CD4-positive, alpha-beta T cell (primary cell): ENCODE data around the gene PEAR1. TPM values are rescaled to one million over a fixed set of nuclear protein-coding genes. Genes with fewer than 3 reads are reported as not detected.

ENCODE experiments used
- ATAC-seq: fragments of 200-7000 bp; cut with Tn5 transposase; one replicate; pipeline ENCODE4 v1.10.0; 2022; ENCODE audit warnings: mild to moderate bottlenecking; ENCODE audit not compliant: poor library complexity
- CTCF ChIA-PET: fragments of 350-600 bp; sonication (Branson Sonifier 250); formaldehyde crosslinking; loops from one replicate; lab custom pipeline; 2021; ENCODE audit warnings: antibody characterized with exemption, inconsistent platforms; lab: Charles Lee
- POLR2A ChIA-PET: fragments of 350-600 bp; sonication (Branson Sonifier 250); formaldehyde crosslinking; loops from one replicate; lab custom pipeline; 2021; ENCODE audit warnings: antibody characterized with exemption, inconsistent platforms; lab: Charles Lee
- DNase-seq, 14 experiments: peaks; one replicate each; pipeline ENCODE4 v3.0.0-alpha.2; 2013 to 2020; ENCODE audit warnings: mixed read lengths in 2 of 14
- H3K27ac ChIP-seq, 2 donors: one replicate each; pipeline versions ENCODE4 v1.5.1 to v1.7.0; 2013; ENCODE audit warnings: low read length in 2 of 2, low read depth in 1 of 2, mild to moderate bottlenecking in 1 of 2
- H3K27me3 ChIP-seq, 2 experiments: 1 replicate in 1 of 2; 2 replicates in 1 of 2; pipeline versions ENCODE4 v1.6.1 to v1.7.0; 2013; ENCODE audit warnings: low read length in 2 of 2, control low read depth in 1 of 2, mild to moderate bottlenecking in 1 of 2, moderate library complexity in 1 of 2; ENCODE audit not compliant: insufficient read depth in 2 of 2, control insufficient read depth in 1 of 2
- H3K36me3 ChIP-seq: one replicate; pipeline ENCODE4 v1.6.1; 2013; ENCODE audit warnings: low read length, control low read depth; ENCODE audit not compliant: insufficient read depth
- H3K4me1 ChIP-seq: one replicate; pipeline ENCODE4 v1.6.1; 2013; ENCODE audit warnings: low read length, control low read depth; ENCODE audit not compliant: insufficient read depth
- H3K4me3 ChIP-seq: one replicate; pipeline ENCODE4 v1.5.1; 2013; ENCODE audit warnings: mild to moderate bottlenecking, low read length, moderate library complexity
- H3K9me3 ChIP-seq, 2 experiments: 1 replicate in 1 of 2; 2 replicates in 1 of 2; pipeline versions ENCODE4 v1.6.1 to v1.7.0; 2013; ENCODE audit warnings: low read length in 2 of 2, mild to moderate bottlenecking in 2 of 2, control low read depth in 1 of 2, moderate library complexity in 1 of 2; ENCODE audit not compliant: control insufficient read depth in 1 of 2, insufficient read depth in 1 of 2
- H3K27ac Mint-ChIP-seq: one replicate; pipeline ENCODE4 v1.8.0; 2020; ENCODE audit warnings: mixed read lengths
- H3K27me3 Mint-ChIP-seq: one replicate; pipeline ENCODE4 v1.8.0; 2021; ENCODE audit warnings: mixed read lengths
- H3K36me3 Mint-ChIP-seq: one replicate; pipeline ENCODE4 v1.8.0; 2021; ENCODE audit warnings: low read depth, mixed read lengths
- H3K4me1 Mint-ChIP-seq: one replicate; pipeline ENCODE4 v1.8.0; 2021; ENCODE audit warnings: low read depth, mixed read lengths
- H3K4me3 Mint-ChIP-seq: one replicate; pipeline ENCODE4 v1.8.0; 2020; ENCODE audit warnings: mild to moderate bottlenecking, mixed read lengths
- H3K9me3 Mint-ChIP-seq: one replicate; pipeline ENCODE4 v1.8.0; 2020; ENCODE audit warnings: mixed read lengths
- CTCF ChIP-seq: fragments of 200-600 bp; IDR thresholded peaks from one replicate; pipeline ENCODE4 v1.8.0; 2022; ENCODE audit warnings: antibody characterized with exemption, mild to moderate bottlenecking
- intact Hi-C, 2 experiments: fragments of 100-400 bp; cut with DNase I in 1 of 2; cut with micrococcal nuclease in 1 of 2; formaldehyde crosslinking; loops; one replicate each; pipeline versions ENCODE4 v1.15.1 to v1.9.0; 2023 to 2025; cut with DNase I, micrococcal nuclease
- total RNA-seq, 174 experiments: library from RNA in 2 of 174; stranded (reverse) in 2 of 174; gene quantifications; one replicate each; pipeline ENCODE4 v1.2.3 and lab custom pipeline; 2021 to 2026

Gene PEAR1
- total RNA-seq, 2 experiments from 2014 or later: 0.20 to 0.41 TPM

DNA sequence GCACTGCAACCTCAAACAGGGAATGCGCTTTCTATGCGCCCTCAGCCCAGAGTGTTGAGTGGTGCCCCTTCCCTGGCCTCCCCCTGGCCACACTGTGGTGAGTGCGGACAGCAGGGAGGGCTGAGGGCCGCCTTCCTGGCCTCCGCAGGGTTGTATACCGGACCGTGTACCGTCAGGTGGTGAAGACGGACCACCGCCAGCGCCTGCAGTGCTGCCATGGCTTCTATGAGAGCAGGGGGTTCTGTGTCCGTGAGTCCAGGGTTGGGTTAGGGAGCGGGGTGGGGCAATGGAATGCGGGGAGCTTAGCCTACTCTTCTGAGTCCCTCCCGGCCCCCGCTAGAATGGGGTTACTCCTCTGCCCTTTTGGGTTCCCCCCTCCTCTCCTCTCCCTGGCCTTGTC is 11.7 kb downstream of the PEAR1 start:
- peaks cover 6% of the 10 kb centered on the region for H3K27me3 Mint-ChIP-seq
- H3K36me3 Mint-ChIP-seq: no peaks in the 10 kb centered on the region
- CTCF ChIA-PET: no interaction called here
- POLR2A ChIA-PET: no interaction called here
- no peaks in the 10 kb centered on the region for H3K9me3 Mint-ChIP-seq
- Histone ChIP-seq H3K27ac (no peak overlapping the region), H3K9me3 (peaks cover 0 to 18% of the 10 kb centered on the region in 2 experiments), H3K36me3 (no peaks in the 10 kb centered on the region), H3K4me1 (no peaks in the 10 kb centered on the region), H3K4me3 (no peak overlapping the region), H3K27me3 (peaks cover 0 to 5% of the 10 kb centered on the region in 2 experiments)
- no peak overlapping the region for H3K4me3 Mint-ChIP-seq
- TF ChIP-seq CTCF: no peak
- intact Hi-C loops: no loop called here
- H3K4me1 Mint-ChIP-seq: no peaks in the 10 kb centered on the region
- DNase-seq: no peak
- no peak overlapping the region for H3K27ac Mint-ChIP-seq
- no peak for ATAC-seq

GRCh38 chr1:156905651-156906050 is 12.1 kb downstream of the PEAR1 start:
- Mint-ChIP-seq H3K4me3 (no peak overlapping the region), H3K36me3 (no peaks in the 10 kb centered on the region), H3K9me3 (no peaks in the 10 kb centered on the region), H3K27ac (no peak overlapping the region), H3K27me3 (peaks cover 10% of the 10 kb centered on the region), H3K4me1 (no peaks in the 10 kb centered on the region)
- no peak for TF ChIP-seq CTCF
- ChIA-PET CTCF (no interaction called here), POLR2A (no interaction called here)
- Histone ChIP-seq H3K9me3 (peaks cover 0 to 18% of the 10 kb centered on the region in 2 experiments), H3K4me3 (no peak overlapping the region), H3K4me1 (no peaks in the 10 kb centered on the region), H3K36me3 (no peaks in the 10 kb centered on the region), H3K27me3 (peaks cover 0 to 5% of the 10 kb centered on the region in 2 experiments), H3K27ac (no peak overlapping the region)
- intact Hi-C loops: no loop called here
- ATAC-seq: no peak
- no peak for DNase-seq

DNA sequence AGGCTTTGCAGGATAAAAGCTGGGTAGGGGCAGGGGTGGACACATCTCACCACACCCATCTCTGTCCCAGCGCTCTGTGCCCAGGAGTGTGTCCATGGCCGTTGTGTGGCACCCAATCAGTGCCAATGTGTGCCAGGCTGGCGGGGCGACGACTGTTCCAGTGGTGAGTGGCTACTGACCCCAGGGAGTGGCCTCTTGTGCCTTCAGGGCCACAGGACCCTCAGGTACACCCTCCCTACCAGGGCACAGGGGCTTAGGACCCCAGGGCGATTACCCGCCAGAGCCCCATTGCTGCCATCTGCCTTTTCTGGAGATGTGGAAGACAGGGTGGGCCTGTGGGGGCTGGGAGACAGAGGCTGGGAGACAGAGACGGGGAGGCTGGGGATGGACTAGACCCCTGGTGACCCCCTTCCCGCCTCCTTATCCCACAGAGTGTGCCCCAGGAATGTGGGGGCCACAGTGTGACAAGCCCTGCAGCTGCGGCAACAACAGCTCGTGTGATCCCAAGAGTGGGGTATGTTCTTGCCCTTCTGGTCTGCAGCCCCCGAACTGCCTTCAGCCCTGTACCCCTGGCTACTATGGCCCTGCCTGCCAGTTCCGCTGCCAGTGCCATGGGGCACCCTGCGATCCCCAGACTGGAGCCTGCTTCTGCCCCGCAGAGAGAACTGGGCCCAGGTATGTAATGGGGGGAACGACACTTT is 12.8 kb downstream of the PEAR1 start:
- no peaks in the 10 kb centered on the region for H3K36me3 ChIP-seq
- no peak overlapping the region for H3K27ac Mint-ChIP-seq
- no peaks in the 10 kb centered on the region for H3K36me3 Mint-ChIP-seq
- no peaks in the 10 kb centered on the region for H3K4me1 ChIP-seq
- H3K4me1 Mint-ChIP-seq: no peaks in the 10 kb centered on the region
- ChIA-PET CTCF (no interaction called here), POLR2A (no interaction called here)
- no peaks in the 10 kb centered on the region for H3K9me3 Mint-ChIP-seq
- no peak overlapping the region for H3K4me3 Mint-ChIP-seq
- DNase-seq (no peak), ATAC-seq (no peak)
- no peak overlapping the region for H3K4me3 ChIP-seq
- intact Hi-C loops: no loop called here
- peaks cover 0 to 18% of the 10 kb centered on the region in 2 experiments for H3K9me3 ChIP-seq
- no peak for TF ChIP-seq CTCF
- H3K27me3 ChIP-seq: peaks cover 0 to 5% of the 10 kb centered on the region in 2 experiments
- H3K27ac ChIP-seq: no peak overlapping the region
- H3K27me3 Mint-ChIP-seq: peaks cover 8% of the 10 kb centered on the region
